Ovary (tissue), 9 donors: Measurements from ENCODE around the gene DHRS1. TPM values are rescaled to one million over a fixed set of nuclear protein-coding genes. Genes with fewer than 3 reads are reported as not detected.
"Not testable (repeated sequence)": the region's sequence is repeated elsewhere in the genome, so short reads cannot be mapped to it uniquely, and the experiment has no call there.

Experiments
- DNase-seq, 5 donors: peaks; one replicate each; pipeline ENCODE4 v3.0.0-alpha.2; 2019 to 2020
- H3K27ac ChIP-seq, 2 donors: fragments of 200-600 bp; one replicate each; pipeline versions ENCODE4 v1.5.1 to v1.8.0; 2019 to 2022
- H3K27me3 ChIP-seq: fragments of 200-600 bp; one replicate; pipeline ENCODE4 v1.8.0; 2022
- H3K36me3 ChIP-seq: fragments of 200-600 bp; sonication (generic); one replicate; pipeline ENCODE4 v1.5.1; 2019
- H3K4me1 ChIP-seq: one replicate; pipeline ENCODE4 v1.8.1; 2013; ENCODE audit warnings: mild to moderate bottlenecking, moderate library complexity; ENCODE audit not compliant: insufficient read depth
- H3K4me3 ChIP-seq: fragments of 200-600 bp; sonication (generic); one replicate; pipeline ENCODE4 v1.5.1; 2017
- H3K9me3 ChIP-seq, 2 donors: fragments of 200-600 bp in 1 of 2; sonication (generic) in 1 of 2; one replicate each; pipeline versions ENCODE4 v1.5.1 to v1.8.1; 2013 to 2019; ENCODE audit warnings: mild to moderate bottlenecking in 1 of 2, moderate library complexity in 1 of 2
- CTCF ChIP-seq, 3 donors: fragments of 450-650 bp in 2 of 3; fragments of 200-600 bp in 1 of 3; IDR thresholded peaks; one replicate each; pipeline versions ENCODE4 v1.5.1 to v1.8.0; 2016 to 2022; ENCODE audit warnings: antibody characterized with exemption in 3 of 3, mild to moderate bottlenecking in 1 of 3
- EP300 ChIP-seq: sonication (generic); formaldehyde crosslinking; IDR thresholded peaks from one replicate; pipeline ENCODE4 v1.6.1; 2017; ENCODE audit warnings: antibody characterized with exemption
- POLR2A ChIP-seq: fragments of 450-650 bp; IDR thresholded peaks from one replicate; pipeline ENCODE4 v1.6.1; 2017; ENCODE audit warnings: antibody characterized with exemption, mild to moderate bottlenecking, moderate library complexity
- WGBS, 3 donors: extraction: QIAGEN DNeasy Blood & Tissue Kit in 1 of 3; methylation state at CpG; one replicate each; pipeline versions ENCODE4 v1.1.5 to v1.1.7; 2013 to 2017; 5-methylcytosine and 5-hydroxymethylcytosine counted together
- intact Hi-C, 4 donors: fragments of 100-400 bp; cut with DNase I; formaldehyde crosslinking; loops; one replicate each; pipeline versions ENCODE4 v1.11.0 to v1.15.1; 2022 to 2023
- polyA plus RNA-seq, 2 donors: library from polyadenylated mRNA; stranded (reverse); fragments of 200-250 nt in 1 of 2; fragments of 350-450 nt in 1 of 2; fragmentation: Illumina TruSeq in 1 of 2; extraction: RNeasy Lipid Tissue Mini Kit (QIAGEN cat#74804) in 1 of 2; gene quantifications; one replicate each; pipeline ENCODE4 v1.2.3, GENCODE V29; 2013 to 2014
- total RNA-seq, 7 donors: library from RNA; depleted of rRNA in 2 of 7; stranded (reverse); fragments of >200 nt in 2 of 7; fragmentation: NEBNext Ultra II Directional in 3 of 7; extraction: Animal tissue kit (Norgen Biotek cat#: 25700) in 3 of 7; gene quantifications; one replicate each; pipeline versions ENCODE4 v1.1.0 to v1.2.4, GENCODE V29; 2016 to 2023
- donor health status: DM: no; HTN: no; CAD: no; lungs with moderate emphysema.
- donor health status: DM: no; HTN: no; CAD: no.
- donor health status: Bipolar disorder and iron deficiency.
- donor health status: DM: yes; HTN: yes; CAD: no.
- donor health status: DM: no; HTN: no; CAD: no.
- donor health status: DM: yes; HTN: yes; CAD: no.

Gene DHRS1
- total and polyA plus RNA-seq, 9 donors: 12.8 to 35.6 (median 17.9) TPM

GRCh38 chr14:24250354-24250753, 49.2 kb downstream of the DHRS1 start:
- no peak for TF ChIP-seq POLR2A
- TF ChIP-seq EP300: no peak
- TF ChIP-seq CTCF (IDR thresholded peaks at IDR 0.05): no peak
- H3K4me1 ChIP-seq: no peaks in the 10 kb centered on the region
- WGBS, 3 donors: 55 to 64% (median 59%) methylated on average over 4 of the region's 4 CpGs
- H3K4me3 ChIP-seq: no peak overlapping the region
- peak in 1 of 5 donors; percentile 14 for DNase-seq
- intact Hi-C loops: no loop called here
- no peak overlapping the region for H3K27ac ChIP-seq
- no peaks in the 10 kb centered on the region for H3K27me3 ChIP-seq
- H3K9me3 ChIP-seq: no peaks in the 10 kb centered on the region
- no peaks in the 10 kb centered on the region for H3K36me3 ChIP-seq

- H3K4me3 ChIP-seq: no peak overlapping the region
- H3K27ac ChIP-seq: no peak overlapping the region
- H3K4me1 ChIP-seq: no peaks in the 10 kb centered on the region
- intact Hi-C loops: no loop called here
- DNase-seq: peak in 1 of 5 donors; percentile 15
- no peak for TF ChIP-seq EP300
- no peak for TF ChIP-seq POLR2A
- no peak for TF ChIP-seq CTCF (IDR thresholded peaks at IDR 0.05)
- no peaks in the 10 kb centered on the region for H3K36me3 ChIP-seq
- no peaks in the 10 kb centered on the region for H3K9me3 ChIP-seq
- WGBS, 3 donors: 71 to 81% (median 71%) methylated on average over 13 of the region's 13 CpGs
- no peaks in the 10 kb centered on the region for H3K27me3 ChIP-seq
These were observed 50.2 kb downstream of the DHRS1 start for GRCh38 chr14:24249230-24250021.

GRCh38 chr14:24247422-24247821, 52.2 kb downstream of the DHRS1 start:
- WGBS, 3 donors: 73 to 75% (median 74%) methylated on average over 7 of the region's 7 CpGs
- Histone ChIP-seq H3K27me3 (no peaks in the 10 kb centered on the region), H3K4me3 (no peak overlapping the region), H3K27ac (no peak overlapping the region), H3K4me1 (peaks cover 2% of the 10 kb centered on the region), H3K9me3 (no peaks in the 10 kb centered on the region), H3K36me3 (no peaks in the 10 kb centered on the region)
- TF ChIP-seq EP300 (no peak), CTCF (IDR thresholded peaks at IDR 0.05) (no peak), POLR2A (no peak)
- DNase-seq: peak in 1 of 5 donors; percentile 11
- intact Hi-C loops: no loop called here

- WGBS, 3 donors: 81 to 94% (median 85%) methylated on average over 3 of the region's 3 CpGs
- H3K27me3 ChIP-seq: no peaks in the 10 kb centered on the region
- H3K4me3 ChIP-seq: no peak overlapping the region
- intact Hi-C loops: no loop called here
- TF ChIP-seq CTCF (IDR thresholded peaks at IDR 0.05) (no peak), EP300 (no peak), POLR2A (no peak)
- H3K9me3 ChIP-seq: no peaks in the 10 kb centered on the region
- H3K4me1 ChIP-seq: peaks cover 2% of the 10 kb centered on the region
- no peaks in the 10 kb centered on the region for H3K36me3 ChIP-seq
- H3K27ac ChIP-seq: no peak overlapping the region
- DNase-seq: no peak
These were observed 52.8 kb downstream of the DHRS1 start for GRCh38 chr14:24246765-24247212.

- H3K9me3 ChIP-seq, H3K27me3 ChIP-seq, H3K4me3 ChIP-seq, intact Hi-C loops, H3K4me1 ChIP-seq, H3K27ac ChIP-seq, H3K36me3 ChIP-seq: not testable (repeated sequence)
- peak in 1 of 5 donors; percentile 13 for DNase-seq
- 85 to 93% (median 91%) methylated on average over 11 of the region's 11 CpGs for WGBS, 3 donors
These were observed 54.2 kb downstream of the DHRS1 start for GRCh38 chr14:24245350-24245749.
